Activated naive CD4-positive, alpha-beta T cell treated with anti-CD3 and anti-CD28 coated beads for 36 hours (primary cell): ENCODE results near the gene TBC1D23. TPM values are rescaled to one million over a fixed set of nuclear protein-coding genes. Genes with fewer than 3 reads are reported as not detected.
"Not testable (repeated sequence)": the region's sequence is repeated elsewhere in the genome, so short reads cannot be mapped to it uniquely, and the experiment has no call there.

ENCODE experiments used
- CTCF ChIA-PET: fragments of 350-600 bp; sonication (Branson Sonifier 250); formaldehyde crosslinking; loops from one replicate; lab custom pipeline; 2021; ENCODE audit warnings: antibody characterized with exemption; lab: Charles Lee
- DNase-seq: peaks from one replicate; pipeline ENCODE4 v3.0.0-alpha.2; 2020
- H3K27ac Mint-ChIP-seq: one replicate; pipeline ENCODE4 v1.8.0; 2021; ENCODE audit warnings: mild to moderate bottlenecking, mixed read lengths
- H3K27me3 Mint-ChIP-seq: one replicate; pipeline ENCODE4 v1.8.0; 2021; ENCODE audit warnings: low read depth, mixed read lengths
- H3K36me3 Mint-ChIP-seq: one replicate; pipeline ENCODE4 v1.8.0; 2021; ENCODE audit warnings: low read depth, mixed read lengths
- H3K4me1 Mint-ChIP-seq: one replicate; pipeline ENCODE4 v1.8.0; 2021; ENCODE audit warnings: low read depth, mixed read lengths
- H3K4me3 Mint-ChIP-seq: one replicate; pipeline ENCODE4 v1.8.0; 2021; ENCODE audit warnings: mild to moderate bottlenecking, moderate library complexity, mixed read lengths
- H3K9me3 Mint-ChIP-seq: one replicate; pipeline ENCODE4 v1.8.0; 2021; ENCODE audit warnings: mixed read lengths
- intact Hi-C: fragments of 100-400 bp; cut with micrococcal nuclease; formaldehyde crosslinking; loops from one replicate; pipeline ENCODE4 v1.15.1; 2023
- total RNA-seq, 2 experiments: library from RNA; stranded (reverse); gene quantifications; one replicate each; pipeline ENCODE4 v1.2.3, GENCODE V29; 2021

TBC1D23 gene
- total RNA-seq, 2 experiments from 2014 or later = 14.1 to 15.8 TPM

- peaks cover 26% of the 10 kb centered on the region for H3K4me1 Mint-ChIP-seq
- no peaks in the 10 kb centered on the region for H3K27me3 Mint-ChIP-seq
- DNase-seq = peak; percentile 82
- intact Hi-C loops = loop anchor here (1.0 to 10.0 kb wide), 8 partner anchors 16 to 1240 kb away; partner anchors contain the start of genes LNP1, PCNP, TBC1D23 and TFG
- peak within 1 kb of the TSS; percentile 86 for H3K4me3 Mint-ChIP-seq
- no peaks in the 10 kb centered on the region for H3K9me3 Mint-ChIP-seq
- H3K36me3 Mint-ChIP-seq = peaks cover 4% of the 10 kb centered on the region
- CTCF ChIA-PET = interaction anchor here (0.7 to 1.6 kb wide), 5 partner anchors 17 to 299 kb away, joined by 3 to 7 read pairs (median 3); no protein-coding TSS in a partner anchor
- H3K27ac Mint-ChIP-seq = peak within 1 kb of the TSS; percentile 86
Observed at GRCh38 chr3:100334488-100335351, 73.9 kb downstream of the TBC1D23 start, which contains the start of gene NIT2. TSS of gene NIT2 (plus strand) at chr3:100334757. CDS start at chr3:100334792, 35 bp downstream.

- Mint-ChIP-seq H3K9me3 (no peaks in the 10 kb centered on the region), H3K4me3 (peak overlapping the region; percentile 86), H3K27ac (peak overlapping the region; percentile 86), H3K36me3 (peaks cover 5% of the 10 kb centered on the region), H3K4me1 (peaks cover 26% of the 10 kb centered on the region), H3K27me3 (no peaks in the 10 kb centered on the region)
- peak; percentile 30 for DNase-seq
- CTCF ChIA-PET = interaction anchor here (0.8 to 1.6 kb wide), 5 partner anchors 17 to 299 kb away, joined by 3 to 7 read pairs (median 3); no protein-coding TSS in a partner anchor
- intact Hi-C loops = loop anchor here (1.0 to 10.0 kb wide), 3 partner anchors 263 to 1239 kb away; partner anchors contain the start of genes PCNP and TFG
Observed at GRCh38 chr3:100335434-100335833, 74.6 kb downstream of the TBC1D23 start.

GRCh38 chr3:100336229-100336628 lies 75.4 kb downstream of the TBC1D23 start:
- peaks cover 26% of the 10 kb centered on the region for H3K4me1 Mint-ChIP-seq
- intact Hi-C loops = loop anchor here (10.0 kb wide), 1 partner anchor 1239 kb away; the partner anchor contains the start of gene PCNP
- not testable (repeated sequence) for H3K27ac Mint-ChIP-seq, H3K9me3 Mint-ChIP-seq, DNase-seq, H3K27me3 Mint-ChIP-seq, H3K4me3 Mint-ChIP-seq
- peaks cover 12% of the 10 kb centered on the region for H3K36me3 Mint-ChIP-seq
- CTCF ChIA-PET = interaction anchor here (1.6 kb wide), 1 partner anchor 19 kb away, joined by 7 read pairs; no protein-coding TSS in a partner anchor

- Mint-ChIP-seq H3K4me3 (no peak overlapping the region), H3K27ac (no peak overlapping the region)
Observed at GRCh38 chr3:100338911-100339310, 78.1 kb downstream of the TBC1D23 start.

GRCh38 chr3:100339786-100340185 lies 79.0 kb downstream of the TBC1D23 start:
- Mint-ChIP-seq H3K4me3 (no peak overlapping the region), H3K4me1 (peaks cover 33% of the 10 kb centered on the region), H3K27me3 (no peaks in the 10 kb centered on the region), H3K9me3 (no peaks in the 10 kb centered on the region), H3K36me3 (peaks cover 30% of the 10 kb centered on the region), H3K27ac (no peak overlapping the region)
- CTCF ChIA-PET = no interaction called here
- intact Hi-C loops = loop anchor here (10.0 kb wide), 1 partner anchor 1235 kb away; the partner anchor contains the start of gene PCNP
- DNase-seq = no peak

More at GRCh38 chr3:100338911-100339310, 78.1 kb downstream of the TBC1D23 start:
- H3K4me1 Mint-ChIP-seq = peaks cover 33% of the 10 kb centered on the region
- H3K36me3 Mint-ChIP-seq = peaks cover 26% of the 10 kb centered on the region
- intact Hi-C loops = loop anchor here (1.0 to 10.0 kb wide), 2 partner anchors 7 to 1236 kb away; partner anchors contain the start of gene PCNP
- CTCF ChIA-PET = interaction anchor here (0.7 to 0.8 kb wide), 2 partner anchors 17 to 22 kb away, joined by 3 read pairs; no protein-coding TSS in a partner anchor
- DNase-seq = no peak
- no peaks in the 10 kb centered on the region for H3K27me3 Mint-ChIP-seq
- H3K9me3 Mint-ChIP-seq = no peaks in the 10 kb centered on the region

- CTCF ChIA-PET = no interaction called here
- no peak overlapping the region for H3K27ac Mint-ChIP-seq
- H3K36me3 Mint-ChIP-seq = peaks cover 32% of the 10 kb centered on the region
Observed at GRCh38 chr3:100340527-100340926, 79.7 kb downstream of the TBC1D23 start.

GRCh38 chr3:100348727-100349126 lies 87.9 kb downstream of the TBC1D23 start:
- Mint-ChIP-seq H3K36me3 (peaks cover 56% of the 10 kb centered on the region), H3K27me3 (no peaks in the 10 kb centered on the region), H3K9me3 (peaks cover 6% of the 10 kb centered on the region), H3K4me1 (peaks cover 5% of the 10 kb centered on the region), H3K4me3 (no peak overlapping the region), H3K27ac (no peak overlapping the region)
- CTCF ChIA-PET = no interaction called here
- DNase-seq = no peak
- intact Hi-C loops = no loop called here

More at GRCh38 chr3:100340527-100340926, 79.7 kb downstream of the TBC1D23 start:
- Mint-ChIP-seq H3K27me3 (no peaks in the 10 kb centered on the region), H3K4me1 (peaks cover 27% of the 10 kb centered on the region), H3K4me3 (no peak overlapping the region), H3K9me3 (no peaks in the 10 kb centered on the region)
- intact Hi-C loops = no loop called here
- no peak for DNase-seq

- H3K27ac Mint-ChIP-seq, DNase-seq, H3K4me3 Mint-ChIP-seq, CTCF ChIA-PET, H3K27me3 Mint-ChIP-seq, intact Hi-C loops, H3K4me1 Mint-ChIP-seq, H3K9me3 Mint-ChIP-seq: not testable (repeated sequence)
- H3K36me3 Mint-ChIP-seq = peaks cover 50% of the 10 kb centered on the region
Observed at GRCh38 chr3:100351770-100352169, 91.0 kb downstream of the TBC1D23 start.

GRCh38 chr3:100352296-100353231 lies 91.8 kb downstream of the TBC1D23 start:
- DNase-seq = no peak
- Mint-ChIP-seq H3K27me3 (no peaks in the 10 kb centered on the region), H3K36me3 (peaks cover 47% of the 10 kb centered on the region), H3K4me3 (no peak overlapping the region), H3K27ac (no peak overlapping the region), H3K9me3 (peaks cover 6% of the 10 kb centered on the region), H3K4me1 (no peaks in the 10 kb centered on the region)
- intact Hi-C loops = no loop called here
- CTCF ChIA-PET = no interaction called here

- no peak for DNase-seq
- CTCF ChIA-PET = interaction anchor here (1.1 kb wide), 1 partner anchor 1219 kb away, joined by 3 read pairs; the partner anchor contains the start of gene PCNP
- H3K36me3 Mint-ChIP-seq = peaks cover 52% of the 10 kb centered on the region
- no peaks in the 10 kb centered on the region for H3K4me1 Mint-ChIP-seq
- no peak overlapping the region for H3K4me3 Mint-ChIP-seq
- H3K27me3 Mint-ChIP-seq = no peaks in the 10 kb centered on the region
- H3K27ac Mint-ChIP-seq = no peak overlapping the region
- peaks cover 6% of the 10 kb centered on the region for H3K9me3 Mint-ChIP-seq
- intact Hi-C loops = no loop called here
Observed at GRCh38 chr3:100354850-100355249, 94.1 kb downstream of the TBC1D23 start.

GRCh38 chr3:100358413-100358812 lies 97.6 kb downstream of the TBC1D23 start:
- Mint-ChIP-seq H3K9me3 (peaks cover 2% of the 10 kb centered on the region), H3K4me3 (no peak overlapping the region), H3K27ac (no peak overlapping the region), H3K4me1 (no peaks in the 10 kb centered on the region), H3K27me3 (no peaks in the 10 kb centered on the region), H3K36me3 (peaks cover 52% of the 10 kb centered on the region)
- DNase-seq = no peak
- CTCF ChIA-PET = no interaction called here
- intact Hi-C loops = no loop called here
